Measurements from ENCODE around the gene KRTAP1-1.
"Not testable (repeated sequence)": the region's sequence is repeated elsewhere in the genome, so short reads cannot be mapped to it uniquely, and the experiment has no call there.

Gene KRTAP1-1, protein sequence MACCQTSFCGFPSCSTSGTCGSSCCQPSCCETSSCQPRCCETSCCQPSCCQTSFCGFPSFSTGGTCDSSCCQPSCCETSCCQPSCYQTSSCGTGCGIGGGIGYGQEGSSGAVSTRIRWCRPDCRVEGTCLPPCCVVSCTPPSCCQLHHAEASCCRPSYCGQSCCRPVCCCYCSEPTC

DNA sequence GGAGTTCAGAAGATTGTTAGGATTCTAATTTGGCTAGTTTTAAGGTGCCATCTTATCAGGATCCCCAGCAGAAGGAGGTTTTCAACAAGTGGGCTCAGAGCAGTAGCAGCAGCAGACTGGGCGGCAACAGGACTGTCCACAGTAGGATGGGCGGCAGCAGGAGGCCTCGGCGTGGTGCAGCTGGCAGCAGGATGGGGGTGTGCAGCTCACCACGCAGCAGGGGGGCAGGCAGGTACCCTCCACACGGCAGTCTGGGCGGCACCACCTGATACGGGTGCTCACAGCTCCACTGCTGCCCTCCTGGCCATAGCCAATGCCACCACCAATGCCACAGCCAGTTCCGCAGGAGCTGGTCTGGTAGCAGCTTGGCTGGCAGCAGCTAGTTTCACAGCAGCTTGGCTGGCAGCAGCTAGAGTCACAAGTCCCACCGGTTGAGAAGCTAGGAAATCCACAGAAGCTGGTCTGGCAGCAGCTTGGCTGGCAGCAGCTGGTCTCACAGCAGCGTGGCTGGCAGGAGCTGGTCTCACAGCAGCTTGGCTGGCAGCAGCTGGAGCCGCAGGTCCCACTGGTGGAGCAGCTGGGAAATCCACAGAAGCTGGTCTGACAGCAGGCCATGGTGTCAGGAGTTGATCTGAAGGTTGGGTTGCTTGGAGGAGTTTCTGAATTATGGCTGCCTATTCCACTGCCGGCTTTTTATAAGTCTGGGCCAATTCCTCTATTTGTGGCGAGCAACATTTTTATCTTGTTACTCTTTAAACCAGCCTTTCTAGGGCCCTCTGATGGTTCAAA, at the start of gene KRTAP1-1:
TSS of gene KRTAP1-1 (minus strand) at position 668 of the 789 bp plus-strand sequence. CDS start at position 615, 53 bp downstream.
- H3K4me3 ChIP-seq (ENCODE audit: low read length); H3K79me2 ChIP-seq (ENCODE audit: control insufficient read depth, low read length); H3K27me3 ChIP-seq (ENCODE audit: control insufficient read depth, low read length); H3K4me2 ChIP-seq (ENCODE audit: low read length); H3K4me1 ChIP-seq (ENCODE audit: control insufficient read depth, low read length); H3K27ac ChIP-seq (ENCODE audit: low read depth, low read length); H3K9me2 ChIP-seq (replicated peaks; ENCODE audit: control insufficient read depth, low read length); H3F3A ChIP-seq (ENCODE audit: control insufficient read depth, insufficient read depth); H3K9me3 ChIP-seq (ENCODE audit: control insufficient read depth, insufficient read depth, low read length); H4K20me1 ChIP-seq (ENCODE audit: control insufficient read depth, insufficient read depth, low read depth, low read length); H3K36me3 ChIP-seq (ENCODE audit: control insufficient read depth, low read length): not testable (repeated sequence)

DNA sequence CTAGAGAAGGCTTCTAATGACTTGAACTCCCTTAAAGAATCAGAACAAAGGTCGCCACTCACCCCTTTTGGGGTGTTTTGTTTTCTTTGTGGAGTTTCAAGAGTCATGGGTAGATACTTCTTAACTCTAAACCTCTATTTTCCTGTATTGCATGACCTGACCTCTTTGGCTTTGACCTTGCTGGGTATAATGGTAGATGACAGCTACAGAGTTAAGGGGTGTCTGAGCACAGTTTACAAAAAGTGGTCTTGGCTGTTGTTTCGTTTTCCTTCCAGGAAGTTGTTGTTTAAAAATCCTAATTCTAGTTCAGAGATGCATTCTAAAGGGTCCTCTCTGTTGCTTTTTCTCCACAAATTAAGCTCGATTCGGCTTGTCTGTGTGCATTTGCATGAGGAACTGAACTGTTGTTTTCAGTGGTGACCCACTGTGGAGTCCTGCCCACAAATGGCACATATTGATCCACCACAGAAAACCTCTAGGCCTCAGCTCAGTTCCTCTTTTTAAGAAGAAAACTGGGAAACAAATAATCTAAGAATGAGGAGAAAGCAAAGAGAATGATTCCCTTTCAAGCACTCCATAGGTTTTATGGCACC, 47.6 kb upstream of the KRTAP1-1 start:
- H3K4me2 ChIP-seq (ENCODE audit: low read length); H3K36me3 ChIP-seq (ENCODE audit: control insufficient read depth, low read length); H3F3A ChIP-seq (ENCODE audit: control insufficient read depth, insufficient read depth); H3K9me3 ChIP-seq (ENCODE audit: control insufficient read depth, insufficient read depth, low read length); H3K79me2 ChIP-seq (ENCODE audit: control insufficient read depth, low read length); H3K4me3 ChIP-seq (ENCODE audit: low read length); H4K20me1 ChIP-seq (ENCODE audit: control insufficient read depth, insufficient read depth, low read depth, low read length); H3K27me3 ChIP-seq (ENCODE audit: control insufficient read depth, low read length); H3K9me2 ChIP-seq (replicated peaks; ENCODE audit: control insufficient read depth, low read length); H3K4me1 ChIP-seq (ENCODE audit: control insufficient read depth, low read length); H3K27ac ChIP-seq (ENCODE audit: low read depth, low read length): not testable (repeated sequence)

DNA sequence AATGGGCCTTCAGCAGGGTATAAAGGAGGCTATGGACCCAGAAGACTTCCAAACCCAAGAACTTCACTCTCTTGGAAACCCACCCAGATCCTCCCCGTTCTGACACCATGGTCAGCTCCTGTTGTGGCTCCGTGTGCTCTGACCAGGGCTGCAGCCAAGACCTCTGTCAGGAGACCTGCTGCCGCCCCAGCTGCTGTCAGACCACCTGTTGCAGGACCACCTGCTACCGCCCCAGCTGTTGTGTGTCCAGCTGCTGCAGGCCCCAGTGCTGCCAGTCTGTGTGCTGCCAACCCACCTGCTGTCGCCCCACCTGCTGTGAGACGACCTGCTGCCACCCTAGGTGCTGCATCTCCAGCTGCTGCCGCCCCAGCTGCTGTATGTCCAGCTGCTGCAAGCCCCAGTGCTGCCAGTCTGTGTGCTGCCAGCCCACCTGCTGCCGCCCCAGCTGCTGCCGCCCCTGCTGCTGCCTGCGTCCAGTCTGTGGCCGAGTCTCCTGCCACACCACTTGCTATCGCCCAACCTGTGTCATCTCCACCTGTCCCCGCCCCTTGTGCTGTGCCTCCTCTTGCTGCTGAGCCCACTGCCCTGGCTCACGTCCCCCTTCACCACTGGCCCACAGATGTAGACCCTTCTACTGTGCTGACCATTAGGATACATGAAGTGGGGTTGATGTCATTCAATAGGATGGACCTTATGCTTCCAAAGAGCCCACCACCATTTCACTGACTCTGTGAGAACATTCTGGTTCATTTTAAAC, 43.0 kb upstream of the KRTAP1-1 start, which contains the start of gene KRTAP4-7:
TSS of gene KRTAP4-7 (plus strand) at position 51 of the 757 bp plus-strand sequence. CDS start at position 108, 57 bp downstream.
- not testable (repeated sequence) for H3K4me2 ChIP-seq (ENCODE audit: low read length); H3K36me3 ChIP-seq (ENCODE audit: control insufficient read depth, low read length); H3K9me3 ChIP-seq (ENCODE audit: control insufficient read depth, insufficient read depth, low read length); H3K27me3 ChIP-seq (ENCODE audit: control insufficient read depth, low read length); H3K4me1 ChIP-seq (ENCODE audit: control insufficient read depth, low read length); H3K27ac ChIP-seq (ENCODE audit: low read depth, low read length); H3K9me2 ChIP-seq (replicated peaks; ENCODE audit: control insufficient read depth, low read length); H3K4me3 ChIP-seq (ENCODE audit: low read length); H3K79me2 ChIP-seq (ENCODE audit: control insufficient read depth, low read length); H3F3A ChIP-seq (ENCODE audit: control insufficient read depth, insufficient read depth); H4K20me1 ChIP-seq (ENCODE audit: control insufficient read depth, insufficient read depth, low read depth, low read length)

DNA sequence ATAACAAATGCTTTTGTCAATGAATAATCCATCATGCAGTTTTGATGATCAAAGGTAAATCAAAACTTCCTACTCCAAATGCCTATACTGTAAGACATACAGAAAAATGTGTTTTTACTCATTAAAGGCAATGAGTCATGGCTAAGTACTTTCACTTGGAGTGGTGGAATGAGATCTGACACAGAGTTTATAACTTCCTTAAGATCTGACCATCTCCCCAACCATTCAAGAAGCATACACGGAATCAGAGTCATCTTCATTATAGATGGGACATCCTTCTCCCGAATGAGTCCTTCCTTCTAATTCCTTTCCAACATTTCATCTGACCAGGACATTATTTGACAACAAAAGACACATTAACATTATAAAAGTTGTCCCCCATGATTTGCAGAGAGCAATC, 42.2 kb upstream of the KRTAP1-1 start:
- not testable (repeated sequence) for H3K36me3 ChIP-seq (ENCODE audit: control insufficient read depth, low read length); H3K4me2 ChIP-seq (ENCODE audit: low read length); H3K4me1 ChIP-seq (ENCODE audit: control insufficient read depth, low read length); H4K20me1 ChIP-seq (ENCODE audit: control insufficient read depth, insufficient read depth, low read depth, low read length); H3K27me3 ChIP-seq (ENCODE audit: control insufficient read depth, low read length); H3K4me3 ChIP-seq (ENCODE audit: low read length); H3K9me3 ChIP-seq (ENCODE audit: control insufficient read depth, insufficient read depth, low read length); H3K79me2 ChIP-seq (ENCODE audit: control insufficient read depth, low read length); H3F3A ChIP-seq (ENCODE audit: control insufficient read depth, insufficient read depth); H3K9me2 ChIP-seq (replicated peaks; ENCODE audit: control insufficient read depth, low read length); H3K27ac ChIP-seq (ENCODE audit: low read depth, low read length)

DNA sequence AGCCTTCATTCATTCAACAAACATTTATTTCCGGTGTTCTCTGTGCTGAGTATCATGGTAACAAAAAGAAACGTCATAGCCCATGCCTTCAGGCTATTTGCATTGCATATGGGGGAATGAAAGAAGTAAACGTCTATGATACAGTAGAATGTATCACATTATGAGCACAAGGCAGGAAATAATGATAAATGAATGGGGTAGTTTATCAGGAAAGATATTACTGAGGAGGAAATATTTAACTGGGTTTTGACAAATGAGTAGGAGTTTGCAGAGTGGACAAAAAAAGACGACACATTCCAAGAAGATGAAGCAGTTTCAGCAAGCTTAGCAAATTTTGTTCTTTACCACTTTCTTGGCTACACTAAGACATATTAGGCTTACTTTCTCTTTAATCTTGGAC, 41.4 kb upstream of the KRTAP1-1 start:
- Histone ChIP-seq H3K27ac (ENCODE audit: low read depth, low read length) (no peak overlapping the region), H3K4me2 (ENCODE audit: low read length) (no peak overlapping the region), H3K27me3 (ENCODE audit: control insufficient read depth, low read length) (no peaks in the 10 kb centered on the region)

More for the DNA sequence above, 41.4 kb upstream of the KRTAP1-1 start:
- H4K20me1 ChIP-seq (ENCODE audit: control insufficient read depth, insufficient read depth, low read depth, low read length): no peaks in the 10 kb centered on the region
- TF ChIP-seq, protein P1, sequence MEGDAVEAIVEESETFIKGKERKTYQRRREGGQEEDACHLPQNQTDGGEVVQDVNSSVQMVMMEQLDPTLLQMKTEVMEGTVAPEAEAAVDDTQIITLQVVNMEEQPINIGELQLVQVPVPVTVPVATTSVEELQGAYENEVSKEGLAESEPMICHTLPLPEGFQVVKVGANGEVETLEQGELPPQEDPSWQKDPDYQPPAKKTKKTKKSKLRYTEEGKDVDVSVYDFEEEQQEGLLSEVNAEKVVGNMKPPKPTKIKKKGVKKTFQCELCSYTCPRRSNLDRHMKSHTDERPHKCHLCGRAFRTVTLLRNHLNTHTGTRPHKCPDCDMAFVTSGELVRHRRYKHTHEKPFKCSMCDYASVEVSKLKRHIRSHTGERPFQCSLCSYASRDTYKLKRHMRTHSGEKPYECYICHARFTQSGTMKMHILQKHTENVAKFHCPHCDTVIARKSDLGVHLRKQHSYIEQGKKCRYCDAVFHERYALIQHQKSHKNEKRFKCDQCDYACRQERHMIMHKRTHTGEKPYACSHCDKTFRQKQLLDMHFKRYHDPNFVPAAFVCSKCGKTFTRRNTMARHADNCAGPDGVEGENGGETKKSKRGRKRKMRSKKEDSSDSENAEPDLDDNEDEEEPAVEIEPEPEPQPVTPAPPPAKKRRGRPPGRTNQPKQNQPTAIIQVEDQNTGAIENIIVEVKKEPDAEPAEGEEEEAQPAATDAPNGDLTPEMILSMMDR (IDR thresholded peaks at IDR 0.05; ENCODE audit: low read depth, low read length, poor library complexity, severe bottlenecking): no peak
- TF ChIP-seq EZH2phosphoT487 (IDR thresholded peaks at IDR 0.05; ENCODE audit: borderline replicate concordance, low read length): no peak
- H3K4me1 ChIP-seq (ENCODE audit: control insufficient read depth, low read length): no peaks in the 10 kb centered on the region
- H3K36me3 ChIP-seq (ENCODE audit: control insufficient read depth, low read length): no peaks in the 10 kb centered on the region
- H3K9me3 ChIP-seq (ENCODE audit: control insufficient read depth, insufficient read depth, low read length): no peaks in the 10 kb centered on the region
- H3K9me2 ChIP-seq (replicated peaks; ENCODE audit: control insufficient read depth, low read length): no peaks in the 10 kb centered on the region
- H3K4me3 ChIP-seq (ENCODE audit: low read length): no peak overlapping the region
- H3F3A ChIP-seq (ENCODE audit: control insufficient read depth, insufficient read depth): no peaks in the 10 kb centered on the region
- no peaks in the 10 kb centered on the region for H3K79me2 ChIP-seq (ENCODE audit: control insufficient read depth, low read length)
